GM13977 (cell line): ENCODE measurements around the gene SLC6A20.

Experiments used
- DNase-seq: peaks from one replicate; pipeline ENCODE4 v3.0.0; 2012; ENCODE audit warnings: low spot score
- CTCF ChIP-seq: IDR thresholded peaks from 2 replicates; pipeline ENCODE4 v1.5.1; 2012; ENCODE audit warnings: mild to moderate bottlenecking, control low read depth; ENCODE audit not compliant: insufficient read depth; ENCODE audit errors: extremely low read depth, missing control alignments
- in situ Hi-C: fragments of 300-500 bp; cut with MboI; formaldehyde crosslinking; loops from one replicate; pipeline ENCODE4 v1.12.0; 2022; ENCODE audit warnings: low sequenced_read_pairs, low pct_unique_long_range_greater_than_20kb, mixed read lengths, inconsistent platforms; ENCODE audit not compliant: unreplicated experiment

The SLC6A20 gene

GRCh38 chr3:45737234-45737633 lies 59.1 kb downstream of the SLC6A20 start:
- DNase-seq, result no peak
- no peak for TF ChIP-seq CTCF
- in situ Hi-C loops, result no loop called here

DNA sequence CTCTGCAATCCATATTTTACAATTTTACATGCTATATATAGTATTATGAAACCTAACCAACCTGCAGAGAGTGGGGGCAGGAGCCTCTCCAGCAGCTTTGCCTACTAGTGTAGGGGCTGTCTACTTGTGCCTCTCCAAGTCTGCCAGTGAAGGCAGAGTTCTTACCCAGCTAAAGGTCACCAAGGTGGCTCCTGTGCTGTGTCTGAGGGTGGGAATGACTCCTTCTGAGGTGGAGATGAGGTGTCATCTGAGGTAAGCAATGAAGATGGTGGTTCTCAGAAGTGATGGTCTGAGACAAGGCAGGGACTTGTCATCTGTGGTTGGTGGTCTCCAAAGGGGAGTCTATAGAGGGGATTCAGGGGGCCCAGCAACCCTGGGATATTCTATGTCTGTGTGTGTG lies 59.6 kb downstream of the SLC6A20 start:
- no peak for TF ChIP-seq CTCF
- DNase-seq, result no peak
- in situ Hi-C loops, result no loop called here

- DNase-seq, result no peak
- in situ Hi-C loops, result no loop called here
- no peak for TF ChIP-seq CTCF
These were observed 65.8 kb downstream of the SLC6A20 start for GRCh38 chr3:45730409-45731154.

- no peak for TF ChIP-seq CTCF
- in situ Hi-C loops, result no loop called here
- DNase-seq, result no peak
These were observed 66.7 kb downstream of the SLC6A20 start for GRCh38 chr3:45729614-45730013.

- in situ Hi-C loops, result no loop called here
- no peak for TF ChIP-seq CTCF
- DNase-seq, result no peak
These were observed 71.4 kb downstream of the SLC6A20 start for GRCh38 chr3:45724911-45725310.

GRCh38 chr3:45719655-45720487 lies 76.5 kb downstream of the SLC6A20 start:
- in situ Hi-C loops, result no loop called here
- DNase-seq, result no peak
- TF ChIP-seq CTCF, result no peak
